Raji (cell line): ENCODE measurements around the gene ZNF526.

Experiments used
- POLR2A ChIP-seq: IDR thresholded peaks from 2 replicates; pipeline ENCODE4 v1.6.1; 2011; ENCODE audit warnings: low read depth, low read length, control low read depth; ENCODE audit not compliant: insufficient read depth

ZNF526 gene

GRCh38 chr19:42188665-42189064, 31.4 kb upstream of the ZNF526 start:
- TF ChIP-seq POLR2A: no peak

GRCh38 chr19:42189133-42189532, 31.0 kb upstream of the ZNF526 start:
- no peak for TF ChIP-seq POLR2A

- TF ChIP-seq POLR2A: no peak
Measured at GRCh38 chr19:42191330-42191729, 28.8 kb upstream of the ZNF526 start.

GRCh38 chr19:42191855-42192254, 28.3 kb upstream of the ZNF526 start:
- no peak for TF ChIP-seq POLR2A

GRCh38 chr19:42193294-42193693, 26.8 kb upstream of the ZNF526 start:
- no peak for TF ChIP-seq POLR2A

GRCh38 chr19:42193706-42194105, 26.4 kb upstream of the ZNF526 start:
- TF ChIP-seq POLR2A: no peak

GRCh38 chr19:42196011-42197001, 23.8 kb upstream of the ZNF526 start:
- no peak for TF ChIP-seq POLR2A

- no peak for TF ChIP-seq POLR2A
Measured at GRCh38 chr19:42197375-42197817, 22.7 kb upstream of the ZNF526 start.

- TF ChIP-seq POLR2A: no peak
Measured at GRCh38 chr19:42198676-42199439, 21.3 kb upstream of the ZNF526 start.

GRCh38 chr19:42199440-42200115, 20.5 kb upstream of the ZNF526 start:
- no peak for TF ChIP-seq POLR2A

- no peak for TF ChIP-seq POLR2A
Measured at GRCh38 chr19:42200116-42200715, 19.9 kb upstream of the ZNF526 start.

GRCh38 chr19:42201489-42202289, 18.4 kb upstream of the ZNF526 start:
- TF ChIP-seq POLR2A: no peak

GRCh38 chr19:42202290-42202880, 17.7 kb upstream of the ZNF526 start:
- TF ChIP-seq POLR2A: no peak

GRCh38 chr19:42203700-42204099, 16.4 kb upstream of the ZNF526 start:
- no peak for TF ChIP-seq POLR2A
